Common myeloid progenitor, CD34-positive (primary cell): ENCODE data around the gene POMP.

Experiments used
- CTCF ChIA-PET: fragments of 350-600 bp; sonication (Branson Sonifier 250); formaldehyde crosslinking; loops from one replicate; lab custom pipeline; 2021; ENCODE audit warnings: antibody characterized with exemption; lab: Charles Lee
- POLR2A ChIA-PET: fragments of 350-600 bp; sonication (Branson Sonifier 250); formaldehyde crosslinking; loops from one replicate; lab custom pipeline; 2021; ENCODE audit warnings: antibody characterized with exemption; lab: Charles Lee
- DNase-seq, 3 donors: peaks; one replicate each; pipeline versions ENCODE4 v3.0.0 to v3.0.0-alpha.2; 2013
- H3K27ac ChIP-seq, 2 experiments: 1 replicate in 1 of 2; 2 replicates in 1 of 2; pipeline ENCODE4 v1.7.0; 2013; ENCODE audit warnings: inconsistent platforms in 2 of 2, low read length in 2 of 2, mild to moderate bottlenecking in 2 of 2, low read depth in 1 of 2, moderate library complexity in 1 of 2; ENCODE audit not compliant: severe bottlenecking in 2 of 2, insufficient read depth in 1 of 2, poor library complexity in 1 of 2
- H3K27me3 ChIP-seq, 5 experiments: replicated peaks in 2 of 5; 1 replicate in 3 of 5; 2 replicates in 2 of 5; pipeline versions ENCODE4 v1.6.1 to v1.7.0; 2013; ENCODE audit warnings: low read length in 4 of 5, mild to moderate bottlenecking in 2 of 5, moderate library complexity in 2 of 5, inconsistent platforms in 1 of 5; ENCODE audit not compliant: insufficient read depth in 5 of 5, control insufficient read depth in 4 of 5
- H3K36me3 ChIP-seq, 4 experiments: 1 replicate in 2 of 4; 2 replicates in 2 of 4; pipeline versions ENCODE4 v1.6.1 to v1.7.0; 2013; ENCODE audit warnings: low read length in 3 of 4, control low read depth in 1 of 4, mild to moderate bottlenecking in 1 of 4; ENCODE audit not compliant: control insufficient read depth in 4 of 4, insufficient read depth in 4 of 4
- H3K4me1 ChIP-seq, 4 experiments: 1 replicate in 3 of 4; 2 replicates in 1 of 4; pipeline versions ENCODE4 v1.6.1 to v1.7.1; 2013; ENCODE audit warnings: low read length in 3 of 4, mild to moderate bottlenecking in 3 of 4, control low read depth in 1 of 4, inconsistent platforms in 1 of 4, moderate library complexity in 1 of 4; ENCODE audit not compliant: control insufficient read depth in 4 of 4, insufficient read depth in 4 of 4; ENCODE audit errors: control extremely low read depth in 1 of 4
- H3K4me3 ChIP-seq, 7 experiments: 1 replicate in 4 of 7; 2 replicates in 3 of 7; pipeline versions ENCODE4 v1.5.1 to v1.7.0; 2013; ENCODE audit warnings: mild to moderate bottlenecking in 7 of 7, low read length in 6 of 7, moderate library complexity in 6 of 7, inconsistent platforms in 2 of 7, low read depth in 2 of 7, control low read depth in 1 of 7; ENCODE audit not compliant: insufficient read depth in 4 of 7, control insufficient read depth in 1 of 7; ENCODE audit errors: extremely low read depth in 1 of 7
- H3K9me3 ChIP-seq, 5 experiments: 1 replicate in 4 of 5; 2 replicates in 1 of 5; pipeline versions ENCODE4 v1.6.1 to v1.7.1; 2013; ENCODE audit warnings: low read length in 4 of 5, mild to moderate bottlenecking in 2 of 5, inconsistent platforms in 1 of 5, low read depth in 1 of 5, moderate library complexity in 1 of 5; ENCODE audit not compliant: control insufficient read depth in 4 of 5, insufficient read depth in 2 of 5; ENCODE audit errors: control extremely low read depth in 1 of 5
- WGBS: methylation state at CpG from one replicate; pipeline ENCODE4 v1.1.5; 2013; ENCODE audit not compliant: insufficient coverage; 5-methylcytosine and 5-hydroxymethylcytosine counted together

Gene POMP

GRCh38 chr13:28624707-28625432 is 34.1 kb upstream of the POMP start:
- no peaks in the 10 kb centered on the region for H3K36me3 ChIP-seq
- H3K4me3 ChIP-seq, result no peak overlapping the region
- H3K27me3 ChIP-seq, result no peaks in the 10 kb centered on the region
- no peak overlapping the region for H3K27ac ChIP-seq
- WGBS, result 90% methylated on average over 11 of the region's 11 CpGs
- DNase-seq, result no peak
- H3K4me1 ChIP-seq, result peaks cover 0 to 28% (median 7%) of the 10 kb centered on the region in 4 experiments
- POLR2A ChIA-PET, result no interaction called here
- no peaks in the 10 kb centered on the region for H3K9me3 ChIP-seq
- CTCF ChIA-PET, result interaction anchor here (1.1 to 2.0 kb wide), 4 partner anchors 10 to 300 kb away, joined by 3 to 6 read pairs (median 4); no protein-coding TSS in a partner anchor

GRCh38 chr13:28626266-28626665 is 32.7 kb upstream of the POMP start:
- Histone ChIP-seq H3K4me3 (no peak overlapping the region), H3K4me1 (peaks cover 0 to 19% (median 7%) of the 10 kb centered on the region in 4 experiments), H3K9me3 (no peaks in the 10 kb centered on the region), H3K27me3 (no peaks in the 10 kb centered on the region), H3K36me3 (no peaks in the 10 kb centered on the region), H3K27ac (no peak overlapping the region)
- CTCF ChIA-PET, result interaction anchor here (1.5 to 2.0 kb wide), 2 partner anchors 9 to 13 kb away, joined by 4 to 6 read pairs; no protein-coding TSS in a partner anchor
- POLR2A ChIA-PET, result no interaction called here
- WGBS, result 100% methylated on average over 1 of the region's 5 CpGs
- DNase-seq, result no peak

DNA sequence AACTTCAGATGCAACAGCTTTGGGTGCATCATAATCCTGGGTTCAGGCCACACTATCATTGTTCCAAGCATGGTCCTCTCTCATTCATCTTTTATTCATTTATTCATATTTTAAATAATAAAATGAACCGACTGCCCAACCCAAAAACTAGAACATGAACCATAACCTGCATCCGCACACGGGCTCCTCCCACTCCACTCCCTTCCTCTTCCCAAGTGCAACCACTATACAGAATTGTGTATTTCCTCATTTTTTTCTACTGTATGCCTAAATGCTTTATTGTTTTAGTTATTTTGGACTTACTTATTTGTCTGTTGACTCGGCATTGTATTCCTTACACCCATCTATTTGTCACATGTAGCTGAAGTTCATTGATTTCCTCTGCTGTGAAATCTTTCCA is 30.7 kb upstream of the POMP start:
- no peak overlapping the region for H3K27ac ChIP-seq
- ChIA-PET CTCF (interaction anchor here (1.2 to 2.1 kb wide), 2 partner anchors 8 kb away, joined by 4 to 6 read pairs; no protein-coding TSS in a partner anchor), POLR2A (no interaction called here)
- no peak for DNase-seq
- 7% methylated on average over 3 of the region's 4 CpGs for WGBS
- H3K4me1 ChIP-seq, result peaks cover 0 to 16% (median 7%) of the 10 kb centered on the region in 4 experiments
- H3K36me3 ChIP-seq, result no peaks in the 10 kb centered on the region
- H3K9me3 ChIP-seq, result no peaks in the 10 kb centered on the region
- H3K27me3 ChIP-seq, result no peaks in the 10 kb centered on the region
- no peak overlapping the region for H3K4me3 ChIP-seq

DNA sequence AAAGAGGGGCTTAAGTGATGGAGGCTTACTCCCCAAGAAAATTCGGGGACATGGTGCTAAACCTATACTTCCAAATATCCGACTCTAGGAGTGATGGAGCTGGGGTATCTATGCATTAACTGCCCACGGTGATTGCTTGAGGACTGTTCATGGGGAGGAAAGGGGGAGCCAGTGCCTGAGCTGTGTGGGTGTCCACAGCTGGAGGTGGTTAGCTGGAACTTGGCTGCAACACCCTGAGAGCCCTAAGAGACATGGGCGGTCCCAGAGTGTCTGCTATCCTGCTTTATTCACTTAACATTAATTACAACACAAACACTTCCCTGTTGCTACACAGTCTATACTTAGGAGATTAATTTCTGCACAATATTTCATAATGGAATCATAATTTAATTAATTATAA is 28.1 kb upstream of the POMP start:
- ChIA-PET CTCF (interaction anchor here (0.9 to 7.5 kb wide), 6 partner anchors 8 to 306 kb away, joined by 3 to 45 read pairs (median 4); no protein-coding TSS in a partner anchor), POLR2A (interaction anchor here (0.7 kb wide), 1 partner anchor 665 kb away, joined by 3 read pairs; no protein-coding TSS in a partner anchor)
- Histone ChIP-seq H3K27ac (no peak overlapping the region), H3K9me3 (no peaks in the 10 kb centered on the region), H3K4me3 (no peak overlapping the region), H3K27me3 (no peaks in the 10 kb centered on the region), H3K36me3 (no peaks in the 10 kb centered on the region), H3K4me1 (peaks cover 0 to 6% (median 2%) of the 10 kb centered on the region in 4 experiments)
- no peak for DNase-seq
- WGBS, result 100% methylated on average over 3 of the region's 4 CpGs

DNA sequence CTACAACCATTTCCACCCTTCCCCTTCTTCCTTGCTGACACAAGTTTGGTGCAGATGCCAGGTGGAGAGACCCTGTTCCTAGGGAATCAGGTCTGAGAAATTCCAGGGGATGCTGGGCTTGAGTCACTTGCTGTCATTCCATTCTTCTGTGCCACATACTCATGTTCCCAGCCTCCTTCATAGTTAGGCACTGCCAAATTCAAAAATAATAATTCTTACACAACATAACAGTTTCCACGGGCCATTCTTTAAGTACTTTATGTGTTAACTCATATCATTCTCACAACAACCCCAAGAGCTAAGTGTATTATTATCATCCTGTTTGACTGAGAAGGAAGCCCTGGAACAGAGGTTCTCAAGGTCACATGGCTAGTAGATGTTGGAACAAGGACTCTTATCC is 27.1 kb upstream of the POMP start:
- H3K9me3 ChIP-seq, result no peaks in the 10 kb centered on the region
- no peaks in the 10 kb centered on the region for H3K36me3 ChIP-seq
- H3K27me3 ChIP-seq, result no peaks in the 10 kb centered on the region
- 100% methylated on average over 1 of the region's 1 CpG for WGBS
- ChIA-PET CTCF (interaction anchor here (0.8 to 7.5 kb wide), 5 partner anchors 24 to 307 kb away, joined by 3 to 45 read pairs (median 5); no protein-coding TSS in a partner anchor), POLR2A (no interaction called here)
- H3K27ac ChIP-seq, result no peak overlapping the region
- no peak for DNase-seq
- H3K4me3 ChIP-seq, result no peak overlapping the region
- H3K4me1 ChIP-seq, result peaks cover 0 to 9% (median 2%) of the 10 kb centered on the region in 4 experiments

GRCh38 chr13:28636069-28636468 is 22.9 kb upstream of the POMP start:
- CTCF ChIA-PET, result interaction anchor here (0.8 to 7.5 kb wide), 11 partner anchors 8 to 312 kb away, joined by 3 to 45 read pairs (median 4); no protein-coding TSS in a partner anchor
- no peaks in the 10 kb centered on the region for H3K27me3 ChIP-seq
- no peaks in the 10 kb centered on the region for H3K9me3 ChIP-seq
- no peak overlapping the region for H3K27ac ChIP-seq
- no peak overlapping the region for H3K4me3 ChIP-seq
- no peaks in the 10 kb centered on the region for H3K36me3 ChIP-seq
- DNase-seq, result no peak
- POLR2A ChIA-PET, result interaction anchor here (1.0 kb wide), 1 partner anchor 236 kb away, joined by 3 read pairs; no protein-coding TSS in a partner anchor
- no CpG with 5 or more reads among the region's 1 CpG for WGBS
- peaks cover 5 to 18% (median 6%) of the 10 kb centered on the region in 4 experiments for H3K4me1 ChIP-seq
